A549 treated with AZD9567 at 1 μM for 4 hours (cell line): Measurements from ENCODE around the gene OR52N5. TPM values are rescaled to one million over a fixed set of nuclear protein-coding genes. Genes with fewer than 3 reads are reported as not detected.

Experiments
- total RNA-seq: library from RNA; stranded (reverse); fragments of 200-300 nt; extraction: Qiagen RNA extraction; gene quantifications from 5 replicates; pipeline ENCODE4 v1.2.3, GENCODE V29; 2022; ENCODE audit not compliant: insufficient read depth

The OR52N5 gene
- total RNA-seq: not detected in 5 replicates

DNA sequence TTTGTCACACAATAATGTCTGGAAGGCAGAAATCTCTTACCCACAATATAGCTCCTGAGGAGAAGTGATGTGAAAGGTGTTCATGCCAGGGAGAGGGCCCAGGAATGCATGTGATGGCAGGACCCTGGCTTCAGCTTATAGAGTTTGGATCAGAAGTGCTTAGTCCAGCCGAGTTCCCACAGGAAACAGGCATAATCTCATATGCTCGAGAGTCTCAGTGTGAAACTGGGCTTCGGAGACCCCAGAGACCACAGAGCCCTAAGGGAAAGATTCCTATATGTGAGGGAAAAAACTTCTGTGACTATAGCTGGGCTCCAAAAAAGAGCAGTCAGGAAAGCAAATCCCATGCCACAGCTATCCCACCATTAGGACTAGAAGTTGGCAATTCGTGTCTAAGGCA lies at the start of gene OR52N5:
Gene OR52N5, minus strand, starts transcription at position 101 of the 400 bp plus-strand sequence. CDS start 4,721 bp downstream, outside the sequence.

DNA sequence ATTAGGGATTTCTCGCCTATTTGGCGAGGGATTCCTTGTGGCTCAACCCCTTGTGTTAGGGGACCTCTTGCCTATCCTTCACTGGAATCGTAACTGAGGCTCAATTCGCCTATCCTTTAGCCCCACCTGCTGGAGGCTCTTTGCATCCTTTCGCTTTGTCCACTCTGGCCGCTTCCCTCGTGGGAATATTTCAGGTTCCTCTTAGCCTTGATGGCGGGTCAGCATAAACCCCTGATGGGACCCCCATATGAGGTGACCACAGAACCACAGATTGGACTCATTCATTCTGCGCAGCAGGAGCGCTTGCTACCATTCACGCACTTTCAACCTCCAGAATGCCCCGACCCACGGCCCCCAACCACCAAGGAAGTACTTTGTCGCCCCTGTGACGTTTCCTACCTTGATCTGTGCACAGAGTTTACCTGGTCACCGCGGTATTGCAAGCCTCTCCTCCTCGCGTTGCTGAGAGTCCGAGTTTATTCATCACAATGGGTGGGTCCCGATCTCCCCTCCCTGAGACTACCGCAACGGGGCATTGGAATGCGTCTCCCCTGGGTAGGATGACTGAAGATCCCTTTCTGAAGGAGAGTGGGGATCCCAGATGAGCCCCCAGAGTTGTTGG lies 25.5 kb upstream of the OR52N5 start, which contains the start of gene OR52N2:
Gene OR52N2, plus strand, starts transcription at position 425 of the 622 bp plus-strand sequence. CDS start 11,412 bp downstream, outside the sequence.

DNA sequence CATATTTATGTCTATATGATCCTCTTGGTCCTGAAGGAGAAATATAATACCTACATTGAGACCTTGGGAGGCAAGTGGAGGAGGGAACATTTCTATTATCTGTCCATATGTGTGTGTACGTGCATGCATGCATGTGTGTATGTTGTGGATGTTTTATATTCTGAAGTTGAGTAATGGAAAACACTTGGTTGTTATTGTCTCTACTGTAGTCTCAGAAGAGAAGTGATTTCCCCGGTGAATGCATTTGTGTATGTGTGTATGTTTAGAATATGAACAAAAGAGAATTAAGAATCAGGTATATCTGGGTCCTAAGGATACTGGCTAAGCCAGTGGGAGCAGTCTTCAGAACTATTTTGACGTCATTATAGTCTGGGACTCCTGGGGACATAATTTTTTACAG lies 8.0 kb upstream of the OR52N5 start, which contains the start of gene OR52N1:
Gene OR52N1, minus strand, starts transcription at position 101 of the 400 bp plus-strand sequence. CDS start 2,449 bp downstream, outside the sequence.

DNA sequence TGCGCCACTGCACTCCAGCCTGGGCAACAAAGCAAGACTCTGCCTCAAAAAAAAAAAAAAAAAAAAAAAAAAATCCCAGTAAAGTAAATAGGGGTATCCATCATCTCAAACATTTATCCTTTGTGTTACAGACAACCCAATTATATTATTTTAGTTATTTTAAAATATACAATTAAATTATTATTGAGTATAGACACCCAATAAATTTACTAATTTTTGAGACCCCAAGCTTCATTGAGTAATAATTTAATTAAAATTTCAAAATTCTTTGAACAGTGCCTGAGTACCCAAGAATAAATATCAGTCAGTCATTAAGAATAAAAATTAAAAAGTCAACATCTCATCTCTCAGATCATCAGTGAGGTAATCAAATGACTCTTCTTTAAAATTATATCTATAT lies 29.2 kb downstream of the OR52N5 start, which contains the start of gene OR52N4:
Gene OR52N4, plus strand, starts transcription at position 301 of the 400 bp plus-strand sequence. CDS start 498 bp downstream, outside the sequence.

DNA sequence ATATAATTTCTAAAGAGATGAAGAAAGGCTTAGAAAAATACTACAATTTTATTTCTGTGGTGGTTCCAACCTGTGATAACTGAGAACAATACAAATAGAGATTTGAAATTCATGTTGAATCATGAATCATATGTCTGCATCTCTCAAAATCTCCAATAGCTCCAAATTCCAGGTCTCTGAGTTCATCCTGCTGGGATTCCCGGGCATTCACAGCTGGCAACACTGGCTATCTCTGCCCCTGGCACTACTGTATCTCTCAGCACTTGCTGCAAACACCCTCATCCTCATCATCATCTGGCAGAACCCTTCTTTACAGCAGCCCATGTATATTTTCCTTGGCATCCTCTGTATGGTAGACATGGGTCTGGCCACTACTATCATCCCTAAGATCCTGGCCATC lies 46.8 kb downstream of the OR52N5 start, which contains the start of gene OR56B1:
Gene OR56B1, plus strand, starts transcription at position 53 of the 400 bp plus-strand sequence. Its CDS starts 69 bp downstream, at position 122.

Other genes with a start within 250 kb of the OR52N5 start
- not detected in 5 replicates for gene OR52H1, start 234.8 kb downstream of the OR52N5 start, total RNA-seq
- not detected in 5 replicates for gene OR52B6, start 202.5 kb downstream of the OR52N5 start, total RNA-seq
- gene TRIM6, start 186.7 kb downstream of the OR52N5 start, total RNA-seq: 7.6 to 11.2 TPM (median 8.1 TPM) in 5 replicates
- 2.6 to 3.4 TPM (median 2.8 TPM) in 5 replicates for gene TRIM34, start 158.4 kb downstream of the OR52N5 start, total RNA-seq
- 10.0 to 15.7 TPM (median 11.0 TPM) in 5 replicates for gene TRIM5, start 98.3 kb downstream of the OR52N5 start, total RNA-seq
- gene TRIM22, start 93.6 kb downstream of the OR52N5 start, total RNA-seq: 0.59 to 1.4 TPM (median 0.83 TPM) in 4 of 5 replicates, not detected in the other
- not detected in 5 replicates for gene OR56B1, start 46.9 kb downstream of the OR52N5 start, total RNA-seq
- not detected in 5 replicates for gene OR52N4, start 29.1 kb downstream of the OR52N5 start, total RNA-seq
- gene OR52N1, start 7.9 kb upstream of the OR52N5 start, total RNA-seq: not detected in 5 replicates
- gene OR52N2, start 25.6 kb upstream of the OR52N5 start, total RNA-seq: not detected in 5 replicates
- gene OR52E6, start 58.5 kb upstream of the OR52N5 start, total RNA-seq: not detected in 5 replicates
- not detected in 5 replicates for gene OR52E8, start 74.3 kb upstream of the OR52N5 start, total RNA-seq
- not detected in 5 replicates for gene OR52E4, start 97.3 kb upstream of the OR52N5 start, total RNA-seq
- not detected in 5 replicates for gene OR52E5, start 109.9 kb upstream of the OR52N5 start, total RNA-seq
- not detected in 5 replicates for gene OR56A3, start 158.9 kb upstream of the OR52N5 start, total RNA-seq
- gene OR56A5, start 185.1 kb upstream of the OR52N5 start, total RNA-seq: not detected in 5 replicates
- gene OR52L1, start 203.6 kb upstream of the OR52N5 start, total RNA-seq: not detected in 5 replicates
- gene OR56A4, start 223.6 kb upstream of the OR52N5 start, total RNA-seq: not detected in 5 replicates
- gene OR56A1, start 247.4 kb upstream of the OR52N5 start, total RNA-seq: not detected in 5 replicates